Muscle layer of colon (tissue), 2 donors: Measurements from ENCODE around the gene MTERF1.
"Not testable (repeated sequence)": the region's sequence is repeated elsewhere in the genome, so short reads cannot be mapped to it uniquely, and the experiment has no call there.

Experiments
- H3K27ac ChIP-seq: one replicate; pipeline ENCODE4 v1.7.0; 2013; ENCODE audit warnings: low read depth, mild to moderate bottlenecking, low read length, moderate library complexity
- H3K27me3 ChIP-seq, 2 donors: one replicate each; pipeline ENCODE4 v1.7.0; 2013; ENCODE audit warnings: low read length in 2 of 2, mild to moderate bottlenecking in 2 of 2; ENCODE audit not compliant: insufficient read depth in 2 of 2, control insufficient read depth in 1 of 2
- H3K36me3 ChIP-seq: one replicate; pipeline ENCODE4 v1.7.0; 2013; ENCODE audit warnings: mild to moderate bottlenecking, low read length; ENCODE audit not compliant: insufficient read depth
- H3K4me1 ChIP-seq: one replicate; pipeline ENCODE4 v1.7.0; 2013; ENCODE audit warnings: mild to moderate bottlenecking, low read length; ENCODE audit not compliant: insufficient read depth
- H3K4me3 ChIP-seq, 2 donors: one replicate each; pipeline ENCODE4 v1.7.0; 2013; ENCODE audit warnings: low read length in 2 of 2, low read depth in 1 of 2, mild to moderate bottlenecking in 1 of 2, moderate library complexity in 1 of 2
- H3K9ac ChIP-seq: one replicate; pipeline ENCODE4 v1.7.0; 2013; ENCODE audit warnings: low read length
- H3K9me3 ChIP-seq: one replicate; pipeline ENCODE4 v1.7.0; 2013; ENCODE audit warnings: mild to moderate bottlenecking, low read length
- donor health status: abdominal sarcoma.
- donor health status: Adenocarcinoma of cecum.

Gene MTERF1

GRCh38 chr7:91876391-91877133, 3.9 kb downstream of the MTERF1 start:
- no peaks in the 10 kb centered on the region for H3K27me3 ChIP-seq
- peaks cover 18% of the 10 kb centered on the region for H3K4me1 ChIP-seq
- no peak overlapping the region for H3K9ac ChIP-seq
- H3K27ac ChIP-seq, result no peak overlapping the region
- H3K9me3 ChIP-seq, result no peaks in the 10 kb centered on the region
- peaks cover 10% of the 10 kb centered on the region for H3K36me3 ChIP-seq
- no peak overlapping the region for H3K4me3 ChIP-seq

GRCh38 chr7:91875851-91876250, 4.7 kb downstream of the MTERF1 start:
- Histone ChIP-seq H3K4me1 (peaks cover 14% of the 10 kb centered on the region), H3K9me3 (no peaks in the 10 kb centered on the region), H3K27ac (no peak overlapping the region), H3K36me3 (peaks cover 10% of the 10 kb centered on the region), H3K4me3 (no peak overlapping the region), H3K9ac (no peak overlapping the region), H3K27me3 (no peaks in the 10 kb centered on the region)

DNA sequence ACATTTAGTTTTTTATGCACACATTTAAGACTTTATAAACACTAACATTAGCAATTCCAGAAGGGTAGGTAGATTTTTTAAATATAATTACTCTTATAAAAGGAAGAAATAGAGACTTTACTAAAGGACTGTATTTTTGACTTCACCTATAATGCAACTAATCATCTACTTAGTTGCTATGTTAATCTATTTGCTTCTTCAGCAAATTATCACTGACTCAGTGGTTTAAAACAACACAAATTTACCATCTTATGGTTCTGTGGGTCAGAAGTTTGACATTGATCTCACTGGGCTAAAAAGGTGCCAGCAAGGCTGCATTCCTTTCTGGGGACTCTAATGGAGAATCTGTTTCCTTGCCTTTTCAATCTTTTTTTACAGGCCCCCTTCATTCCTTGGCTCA, 7.6 kb downstream of the MTERF1 start:
- no peak overlapping the region for H3K9ac ChIP-seq
- no peaks in the 10 kb centered on the region for H3K4me1 ChIP-seq
- H3K36me3 ChIP-seq, result peaks cover 10% of the 10 kb centered on the region
- H3K27ac ChIP-seq, result no peak overlapping the region
- H3K4me3 ChIP-seq, result no peak overlapping the region
- no peaks in the 10 kb centered on the region for H3K27me3 ChIP-seq
- no peaks in the 10 kb centered on the region for H3K9me3 ChIP-seq

- H3K9ac ChIP-seq, result no peak overlapping the region
- H3K4me1 ChIP-seq, result no peaks in the 10 kb centered on the region
- H3K27me3 ChIP-seq, result no peaks in the 10 kb centered on the region
- no peaks in the 10 kb centered on the region for H3K9me3 ChIP-seq
- H3K27ac ChIP-seq, result no peak overlapping the region
- no peak overlapping the region for H3K4me3 ChIP-seq
- H3K36me3 ChIP-seq, result peaks cover 10% of the 10 kb centered on the region
Observed at GRCh38 chr7:91872069-91872468, 8.4 kb downstream of the MTERF1 start.

- no peak overlapping the region for H3K27ac ChIP-seq
- H3K9me3 ChIP-seq, result no peaks in the 10 kb centered on the region
- no peaks in the 10 kb centered on the region for H3K4me1 ChIP-seq
- peaks cover 10% of the 10 kb centered on the region for H3K36me3 ChIP-seq
- H3K4me3 ChIP-seq, result no peak overlapping the region
- no peak overlapping the region for H3K9ac ChIP-seq
- H3K27me3 ChIP-seq, result no peaks in the 10 kb centered on the region
Observed at GRCh38 chr7:91869661-91870060, 10.8 kb downstream of the MTERF1 start.

- Histone ChIP-seq H3K9me3 (no peaks in the 10 kb centered on the region), H3K27me3 (no peaks in the 10 kb centered on the region), H3K9ac (no peak overlapping the region), H3K27ac (no peak overlapping the region), H3K36me3 (no peaks in the 10 kb centered on the region), H3K4me3 (no peak overlapping the region), H3K4me1 (no peaks in the 10 kb centered on the region)
Observed at GRCh38 chr7:91866599-91867148, 13.8 kb downstream of the MTERF1 start.

- Histone ChIP-seq H3K4me3 (no peak overlapping the region), H3K36me3 (no peaks in the 10 kb centered on the region), H3K27ac (no peak overlapping the region), H3K27me3 (no peaks in the 10 kb centered on the region), H3K4me1 (no peaks in the 10 kb centered on the region), H3K9ac (no peak overlapping the region), H3K9me3 (no peaks in the 10 kb centered on the region)
Observed at GRCh38 chr7:91865511-91865910, 15.0 kb downstream of the MTERF1 start.

- not testable (repeated sequence) for H3K4me3 ChIP-seq, H3K9ac ChIP-seq, H3K36me3 ChIP-seq, H3K27ac ChIP-seq, H3K4me1 ChIP-seq, H3K27me3 ChIP-seq, H3K9me3 ChIP-seq
Observed at GRCh38 chr7:91864604-91865003, 15.9 kb downstream of the MTERF1 start.

DNA sequence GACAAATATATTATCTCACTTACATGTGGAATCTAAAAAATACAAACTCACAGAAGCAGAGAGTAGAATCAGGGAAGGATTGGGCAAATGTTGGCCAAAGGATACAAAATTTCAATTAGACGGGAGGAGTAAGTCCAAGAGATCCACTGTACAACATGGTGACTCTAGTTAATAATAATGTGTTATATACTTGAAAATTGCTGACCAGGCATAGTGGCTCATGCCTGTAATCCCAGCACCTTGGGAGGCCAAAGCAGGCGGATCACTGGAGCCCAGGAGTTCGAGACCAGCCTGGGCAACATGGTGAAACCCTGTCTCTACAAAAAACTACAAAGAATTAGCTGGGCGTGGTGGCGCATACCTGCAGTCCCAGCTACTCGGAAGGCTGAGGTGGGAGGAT, 16.4 kb downstream of the MTERF1 start:
- no peaks in the 10 kb centered on the region for H3K27me3 ChIP-seq
- no peaks in the 10 kb centered on the region for H3K4me1 ChIP-seq
- H3K9me3 ChIP-seq, result no peaks in the 10 kb centered on the region
- no peak overlapping the region for H3K4me3 ChIP-seq
- H3K27ac ChIP-seq, result no peak overlapping the region
- H3K36me3 ChIP-seq, result no peaks in the 10 kb centered on the region
- no peak overlapping the region for H3K9ac ChIP-seq

DNA sequence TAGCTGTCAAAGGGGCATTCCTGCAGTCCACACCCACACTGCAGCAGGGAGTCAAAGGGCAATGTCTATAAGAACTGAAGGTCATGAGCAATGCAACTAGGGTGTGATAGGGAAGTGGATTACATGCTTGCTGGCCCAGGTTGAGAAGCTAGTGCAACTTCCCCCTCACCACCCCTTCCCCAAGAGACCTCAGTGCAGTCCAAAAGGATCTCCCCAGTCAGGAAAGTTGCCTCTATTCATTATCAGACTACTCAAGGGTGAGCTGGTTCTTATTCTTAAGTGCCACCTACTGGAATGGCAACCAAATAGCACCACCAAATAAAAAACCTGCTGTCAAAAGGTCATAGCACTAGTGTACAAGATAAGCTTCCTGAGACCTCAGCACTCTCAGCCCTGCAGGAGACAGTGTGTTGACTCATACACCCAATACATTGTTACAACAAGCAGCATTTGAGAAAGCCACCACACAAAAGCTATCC, 28.2 kb downstream of the MTERF1 start:
- H3K9me3 ChIP-seq, result no peaks in the 10 kb centered on the region
- H3K36me3 ChIP-seq, result no peaks in the 10 kb centered on the region

DNA sequence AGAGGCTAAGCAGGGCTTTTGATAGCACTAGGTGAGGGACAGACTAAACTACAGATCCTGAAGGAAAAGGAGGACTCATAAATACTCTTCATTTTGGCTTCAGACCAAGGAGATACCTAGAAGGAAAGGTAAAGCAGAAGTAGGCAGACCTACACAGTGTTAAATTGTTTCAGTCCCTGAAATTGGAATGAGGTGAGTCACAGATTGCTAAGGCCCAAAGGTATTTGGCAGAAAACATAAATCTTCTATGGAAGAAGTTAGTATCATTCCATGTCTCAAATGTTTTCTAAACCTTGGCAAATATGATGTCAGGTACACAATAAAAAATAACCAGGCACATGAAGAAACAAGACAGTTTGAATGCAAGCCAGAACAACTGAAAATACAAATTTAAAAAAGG, 30.0 kb downstream of the MTERF1 start:
- H3K4me3 ChIP-seq, result no peak overlapping the region
- H3K27ac ChIP-seq, result no peak overlapping the region
- H3K27me3 ChIP-seq, result no peaks in the 10 kb centered on the region
- no peak overlapping the region for H3K9ac ChIP-seq
- no peaks in the 10 kb centered on the region for H3K4me1 ChIP-seq
- H3K36me3 ChIP-seq, result no peaks in the 10 kb centered on the region
- no peaks in the 10 kb centered on the region for H3K9me3 ChIP-seq

More for the DNA sequence above, 28.2 kb downstream of the MTERF1 start:
- H3K9ac ChIP-seq, result no peak overlapping the region
- no peak overlapping the region for H3K4me3 ChIP-seq
- no peaks in the 10 kb centered on the region for H3K27me3 ChIP-seq
- no peak overlapping the region for H3K27ac ChIP-seq
- H3K4me1 ChIP-seq, result no peaks in the 10 kb centered on the region
